ENCODE measurements around the gene TNK1. TPM values are rescaled to one million over a fixed set of nuclear protein-coding genes. Genes with fewer than 3 reads are reported as not detected.

Gene TNK1
- total RNA-seq, 6 donors from 2014 or later: 5.8 to 16.8 (median 8.2) TPM

DNA sequence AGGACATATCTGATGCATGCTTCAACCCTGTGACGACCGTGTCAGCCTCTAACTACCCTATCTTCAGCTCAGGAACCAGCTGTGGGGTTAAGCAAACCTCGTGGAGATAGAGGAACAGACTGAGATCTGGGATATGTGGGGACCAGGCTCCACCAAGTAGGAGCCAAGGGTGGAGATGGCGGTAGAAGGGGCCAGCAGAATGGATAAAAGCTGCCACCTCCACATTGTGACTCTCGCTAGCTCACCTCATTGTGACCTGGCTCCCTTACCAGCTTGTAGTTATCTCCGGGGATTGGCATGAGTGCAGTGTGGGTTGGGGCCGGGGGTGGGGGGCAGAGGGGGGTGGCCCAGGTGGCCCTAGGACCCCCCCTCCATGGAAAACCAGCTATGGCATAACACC is 44.4 kb downstream of the TNK1 start, which contains the start of gene SPEM2:
Gene SPEM2, plus strand, starts transcription at position 301 of the 400 bp plus-strand sequence. Its CDS starts 73 bp downstream, at position 374.
- TF ChIP-seq, protein P1, sequence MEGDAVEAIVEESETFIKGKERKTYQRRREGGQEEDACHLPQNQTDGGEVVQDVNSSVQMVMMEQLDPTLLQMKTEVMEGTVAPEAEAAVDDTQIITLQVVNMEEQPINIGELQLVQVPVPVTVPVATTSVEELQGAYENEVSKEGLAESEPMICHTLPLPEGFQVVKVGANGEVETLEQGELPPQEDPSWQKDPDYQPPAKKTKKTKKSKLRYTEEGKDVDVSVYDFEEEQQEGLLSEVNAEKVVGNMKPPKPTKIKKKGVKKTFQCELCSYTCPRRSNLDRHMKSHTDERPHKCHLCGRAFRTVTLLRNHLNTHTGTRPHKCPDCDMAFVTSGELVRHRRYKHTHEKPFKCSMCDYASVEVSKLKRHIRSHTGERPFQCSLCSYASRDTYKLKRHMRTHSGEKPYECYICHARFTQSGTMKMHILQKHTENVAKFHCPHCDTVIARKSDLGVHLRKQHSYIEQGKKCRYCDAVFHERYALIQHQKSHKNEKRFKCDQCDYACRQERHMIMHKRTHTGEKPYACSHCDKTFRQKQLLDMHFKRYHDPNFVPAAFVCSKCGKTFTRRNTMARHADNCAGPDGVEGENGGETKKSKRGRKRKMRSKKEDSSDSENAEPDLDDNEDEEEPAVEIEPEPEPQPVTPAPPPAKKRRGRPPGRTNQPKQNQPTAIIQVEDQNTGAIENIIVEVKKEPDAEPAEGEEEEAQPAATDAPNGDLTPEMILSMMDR (IDR thresholded peaks at IDR 0.05): no peak
- TF ChIP-seq EP300 (IDR thresholded peaks at IDR 0.05) (no peak), POLR2A (IDR thresholded peaks at IDR 0.05) (no peak)
- WGBS, 2 donors: 82 to 83% methylated on average over 4 to 7 of the region's 7 CpGs
- no peaks in the 10 kb centered on the region for H3K4me1 ChIP-seq
- H3K9me3 ChIP-seq: no peaks in the 10 kb centered on the region
- no peak within 1 kb of the TSS for H3K4me3 ChIP-seq
- no peak within 1 kb of the TSS for H3K27ac ChIP-seq
- no peaks in the 10 kb centered on the region for H3K27me3 ChIP-seq
- DNase-seq (no peak), ATAC-seq (ENCODE audit: low FRiP score in 2 of 2) (no peak)
- no peaks in the 10 kb centered on the region for H3K36me3 ChIP-seq

DNA sequence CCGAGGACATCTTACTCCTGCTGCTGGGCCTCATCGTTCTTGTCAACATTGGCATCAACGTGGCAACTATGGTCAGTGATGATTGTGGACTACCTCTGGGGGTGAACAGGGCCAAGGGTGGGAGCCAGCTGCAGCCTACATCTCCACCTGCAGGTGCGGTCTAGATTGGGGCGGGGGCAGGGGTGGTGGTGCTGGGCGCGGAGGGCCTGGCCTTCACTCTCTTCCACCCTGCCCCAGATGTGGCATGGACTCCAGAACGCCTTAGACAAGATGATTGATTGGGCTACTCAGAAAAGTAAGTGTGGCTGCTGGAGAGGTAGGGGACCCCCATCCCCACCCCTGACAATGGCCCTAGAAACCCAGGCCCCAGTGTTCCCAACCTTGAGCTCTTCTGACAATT is 44.9 kb downstream of the TNK1 start:
- DNase-seq (no peak), ATAC-seq (ENCODE audit: low FRiP score in 2 of 2) (no peak)
- Histone ChIP-seq H3K36me3 (no peaks in the 10 kb centered on the region), H3K27me3 (no peaks in the 10 kb centered on the region), H3K27ac (no peak overlapping the region), H3K4me3 (no peak overlapping the region), H3K9me3 (no peaks in the 10 kb centered on the region), H3K4me1 (no peaks in the 10 kb centered on the region)
- WGBS, 2 donors: 91 to 100% methylated on average over 1 to 8 of the region's 8 CpGs
- no peak for TF ChIP-seq POLR2A (IDR thresholded peaks at IDR 0.05)
- TF ChIP-seq, protein P1 (IDR thresholded peaks at IDR 0.05): no peak
- TF ChIP-seq EP300 (IDR thresholded peaks at IDR 0.05): no peak
- no peak for TF ChIP-seq POLR2AphosphoS5 (IDR thresholded peaks at IDR 0.05)

DNA sequence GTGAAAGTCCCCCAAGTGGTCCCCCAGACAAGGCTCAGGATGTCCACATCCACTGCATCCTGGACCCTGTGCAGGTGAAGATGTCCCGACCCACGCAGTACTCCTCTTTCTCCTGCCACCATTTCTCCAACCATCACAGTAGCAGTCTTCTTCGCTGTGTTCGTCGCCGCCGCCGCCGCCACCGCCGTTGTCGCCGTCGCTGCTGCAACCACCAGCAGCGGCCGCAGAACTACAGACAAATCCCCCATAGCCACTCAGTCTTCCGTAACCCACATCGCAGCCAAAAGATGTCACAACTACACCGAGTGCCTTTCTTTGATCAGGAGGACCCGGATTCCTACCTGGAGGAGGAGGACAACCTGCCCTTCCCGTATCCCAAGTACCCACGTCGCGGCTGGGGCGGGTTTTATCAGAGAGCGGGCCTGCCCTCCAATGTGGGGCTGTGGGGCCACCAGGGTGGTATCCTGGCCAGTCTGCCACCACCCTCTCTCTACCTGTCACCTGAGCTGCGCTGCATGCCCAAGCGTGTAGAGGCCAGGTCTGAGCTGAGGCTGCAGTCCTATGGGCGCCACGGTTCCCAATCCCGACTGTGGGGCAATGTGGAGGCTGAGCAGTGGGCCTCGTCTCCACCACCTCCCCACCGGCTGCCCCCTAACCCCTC is 45.4 kb downstream of the TNK1 start:
- ATAC-seq (ENCODE audit: low FRiP score in 2 of 2): no peak
- Histone ChIP-seq H3K4me3 (no peak overlapping the region), H3K9me3 (no peaks in the 10 kb centered on the region), H3K27ac (no peak overlapping the region), H3K27me3 (no peaks in the 10 kb centered on the region), H3K4me1 (no peaks in the 10 kb centered on the region), H3K36me3 (no peaks in the 10 kb centered on the region)
- DNase-seq: peak in 1 of 2 donors; percentile 65
- 90 to 93% methylated on average over 28 to 30 of the region's 33 CpGs for WGBS, 2 donors
- TF ChIP-seq, protein P1 (IDR thresholded peaks at IDR 0.05): no peak
- no peak for TF ChIP-seq POLR2A (IDR thresholded peaks at IDR 0.05)
- no peak for TF ChIP-seq EP300 (IDR thresholded peaks at IDR 0.05)
- no peak for TF ChIP-seq POLR2AphosphoS5 (IDR thresholded peaks at IDR 0.05)

DNA sequence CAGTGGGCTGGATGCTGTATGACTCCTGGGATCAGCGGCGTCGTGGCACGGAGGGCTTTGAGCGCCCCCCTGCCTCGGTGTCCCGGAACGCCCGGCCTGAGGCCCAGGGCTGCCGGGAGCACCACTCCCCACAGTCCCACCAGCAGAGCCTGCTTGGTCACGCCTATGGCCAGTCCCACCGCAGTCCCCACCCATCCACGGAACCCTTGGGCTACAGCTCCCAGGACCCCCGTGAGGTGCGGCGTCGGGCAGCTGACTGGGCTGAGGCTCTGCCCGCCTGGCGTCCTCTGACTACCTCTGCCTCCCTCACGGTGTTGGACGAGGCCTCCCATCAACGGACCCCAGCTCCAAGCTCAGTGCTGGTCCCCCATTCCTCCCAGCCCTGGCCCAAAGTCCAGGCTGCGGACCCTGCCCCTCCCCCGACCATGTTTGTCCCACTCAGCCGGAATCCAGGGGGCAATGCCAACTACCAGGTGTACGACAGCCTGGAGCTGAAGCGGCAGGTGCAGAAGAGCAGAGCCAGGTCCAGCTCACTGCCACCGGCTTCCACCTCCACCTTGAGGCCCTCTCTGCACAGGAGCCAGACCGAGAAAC is 46.1 kb downstream of the TNK1 start:
- Histone ChIP-seq H3K27ac (no peak overlapping the region), H3K9me3 (no peaks in the 10 kb centered on the region), H3K4me1 (no peaks in the 10 kb centered on the region), H3K27me3 (no peaks in the 10 kb centered on the region), H3K36me3 (no peaks in the 10 kb centered on the region), H3K4me3 (no peak overlapping the region)
- 92 to 94% methylated on average over 19 to 29 of the region's 29 CpGs for WGBS, 2 donors
- DNase-seq: peak in 1 of 2 donors; percentile 71
- ATAC-seq (ENCODE audit: low FRiP score in 2 of 2): no peak
- TF ChIP-seq POLR2A (IDR thresholded peaks at IDR 0.05): no peak
- TF ChIP-seq EP300 (IDR thresholded peaks at IDR 0.05): no peak
- TF ChIP-seq, protein P1 (IDR thresholded peaks at IDR 0.05): no peak
- no peak for TF ChIP-seq POLR2AphosphoS5 (IDR thresholded peaks at IDR 0.05)

All from upper lobe of left lung (tissue), 6 donors.